Stimulated activated CD8-positive, alpha-beta memory T cell treated with anti-CD3 and anti-CD28 coated beads, Interleukin-4, amount 100 ng/mL, for 24 hours (primary cell): ENCODE results near the gene SPIRE2.

Experiments
- DNase-seq: peaks from one replicate; pipeline ENCODE4 v3.0.0-alpha.2; 2020; ENCODE audit warnings: low read depth

The SPIRE2 gene

DNA sequence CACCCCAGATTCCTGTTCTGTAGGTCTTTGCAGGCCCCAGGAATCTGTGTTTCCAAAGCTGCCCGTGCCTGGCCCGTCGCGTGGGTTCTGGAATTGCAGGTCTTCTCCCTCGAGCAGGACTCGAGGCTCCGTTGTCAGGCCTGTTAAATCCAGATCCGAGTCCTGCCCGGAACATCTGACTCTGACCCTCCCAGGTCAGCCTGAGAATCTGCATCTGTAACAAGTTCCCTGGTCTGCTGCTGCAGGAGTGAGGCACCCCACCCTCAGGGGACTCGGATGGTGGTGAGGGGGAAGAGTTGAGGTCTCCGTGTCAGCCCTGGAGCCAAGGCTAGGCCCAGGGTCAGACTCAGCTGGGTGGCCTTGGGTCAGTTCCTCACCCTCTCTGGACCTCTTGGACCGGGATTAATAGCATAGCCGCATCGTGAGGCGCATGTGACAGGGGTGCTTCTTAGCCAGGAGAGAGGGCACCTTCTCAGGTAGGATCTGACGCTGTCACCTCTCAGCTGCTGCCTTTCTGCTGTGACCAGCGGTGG, 8.8 kb downstream of the SPIRE2 start:
- no peak for DNase-seq

DNA sequence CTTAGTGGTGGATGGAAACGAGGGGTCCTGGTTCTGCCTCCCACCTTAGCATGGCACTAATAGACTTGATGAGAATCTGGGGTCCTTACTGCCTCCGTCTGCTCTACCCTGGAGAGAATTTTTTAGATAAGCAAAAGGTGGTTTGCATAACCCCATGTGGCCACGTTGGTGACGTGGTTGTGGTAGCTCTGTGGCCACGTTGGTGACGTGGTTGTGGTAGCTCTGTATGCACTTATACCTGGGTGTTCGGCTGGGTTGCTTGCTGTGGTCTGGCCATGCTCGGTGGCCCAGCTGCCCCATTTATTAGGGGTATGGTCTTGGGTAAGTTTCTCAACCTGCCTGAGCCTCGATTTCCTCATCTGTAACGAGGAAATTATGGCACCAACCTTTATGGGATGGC, 13.0 kb downstream of the SPIRE2 start:
- peak; percentile 45 for DNase-seq

GRCh38 chr16:89842471-89843408, 14.5 kb downstream of the SPIRE2 start:
- no peak for DNase-seq

GRCh38 chr16:89843409-89844350, 15.4 kb downstream of the SPIRE2 start:
- no peak for DNase-seq

GRCh38 chr16:89844739-89845339, 16.6 kb downstream of the SPIRE2 start:
- DNase-seq, result no peak

- no peak for DNase-seq
Measured at GRCh38 chr16:89845417-89845816, 17.1 kb downstream of the SPIRE2 start.

DNA sequence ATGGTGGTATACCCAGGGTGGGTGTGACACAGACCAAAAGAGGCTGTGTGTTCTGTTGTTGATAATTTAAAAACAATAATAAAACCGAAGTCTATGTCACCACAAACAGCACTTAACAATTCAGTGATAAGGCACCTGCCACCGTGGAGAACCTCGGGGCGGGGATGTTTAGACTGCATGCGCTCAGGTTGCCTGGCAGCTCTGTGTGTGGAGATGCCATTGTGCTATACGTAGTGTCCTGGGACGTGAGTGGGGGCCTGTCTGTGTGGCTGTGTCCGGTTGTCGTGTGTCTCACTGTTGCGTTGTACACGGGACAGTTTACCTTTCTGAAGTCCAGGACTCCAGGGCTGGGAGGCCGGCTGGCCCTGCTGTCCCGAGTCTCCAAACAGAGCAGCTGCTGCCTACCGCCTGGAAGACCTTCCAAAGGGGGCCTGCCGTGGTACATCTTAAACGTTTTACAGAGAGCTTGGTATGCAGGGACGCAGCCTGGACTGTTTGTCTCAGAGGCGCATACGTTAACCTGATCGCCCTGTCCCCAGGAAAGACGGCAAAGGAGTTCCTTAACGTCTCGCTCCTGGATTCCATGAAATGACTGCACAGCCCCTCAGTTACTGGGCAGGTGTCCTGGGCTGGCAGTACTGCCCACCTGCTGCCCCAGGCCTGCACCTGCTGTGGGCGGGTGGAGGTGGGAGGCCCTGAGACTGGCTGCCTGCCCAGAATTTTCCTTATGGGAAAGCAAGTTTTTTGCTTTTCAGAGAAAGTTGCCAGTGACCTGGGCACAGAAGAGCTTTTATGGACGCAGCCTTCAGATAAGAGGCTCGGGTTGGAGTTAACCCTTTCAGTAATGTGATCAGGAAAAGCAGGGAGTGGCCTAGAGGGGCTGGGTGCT, 19.0 kb downstream of the SPIRE2 start:
- no peak for DNase-seq

GRCh38 chr16:89847940-89848297, 19.6 kb downstream of the SPIRE2 start:
- DNase-seq, result no peak

DNA sequence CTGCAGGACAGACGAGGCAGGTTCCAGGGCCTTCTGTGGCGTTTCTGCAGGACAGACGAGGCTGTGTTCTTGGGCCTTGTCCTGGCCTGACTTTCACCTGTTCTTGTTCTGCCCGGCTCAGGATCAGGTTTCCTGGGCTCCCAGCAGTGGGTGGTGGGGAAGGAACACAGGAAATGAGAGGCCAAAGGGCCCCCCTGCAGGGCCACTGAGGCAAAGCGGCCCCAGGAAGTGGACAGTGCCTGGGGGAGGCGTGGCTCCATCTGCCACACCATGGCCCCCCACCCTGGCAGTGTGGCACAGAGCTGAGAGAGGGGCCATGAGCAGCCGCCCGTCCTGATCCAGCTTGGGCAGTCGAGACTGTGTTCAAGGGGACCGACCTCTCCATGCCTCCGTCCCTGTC, 20.7 kb downstream of the SPIRE2 start:
- DNase-seq, result no peak

DNA sequence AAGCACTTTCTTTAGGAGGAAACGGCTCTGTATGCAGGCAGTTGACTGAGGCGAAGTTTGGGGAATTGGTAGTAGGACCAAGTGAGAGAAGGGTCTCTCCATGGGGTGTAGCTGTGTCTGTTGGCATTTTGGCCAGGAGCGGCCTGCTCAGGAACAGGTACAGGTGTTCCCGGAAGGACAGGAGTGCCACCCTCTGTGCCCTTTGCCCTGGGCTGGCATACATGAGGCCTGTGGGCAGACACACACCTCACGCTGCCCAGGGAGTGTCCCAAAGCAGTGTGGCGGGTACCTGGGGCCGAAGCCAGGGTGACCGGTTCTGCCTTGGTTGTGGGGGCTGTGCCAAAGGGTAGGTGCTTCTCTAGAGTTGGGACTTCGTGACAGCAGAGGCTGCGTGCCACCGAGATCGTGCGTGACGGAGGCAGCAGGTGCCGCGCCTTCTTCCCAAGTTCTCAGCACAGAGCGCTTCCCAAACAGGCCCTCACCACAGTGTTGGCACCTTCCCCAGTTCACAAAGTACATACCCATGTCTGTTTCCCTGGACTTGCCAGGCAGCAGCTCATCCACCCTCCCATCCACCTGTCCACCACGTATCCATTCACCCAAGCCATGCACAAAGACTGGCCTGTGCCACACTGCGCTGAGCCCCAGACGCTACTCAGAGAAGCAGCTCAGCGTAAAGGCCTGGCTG, 25.2 kb downstream of the SPIRE2 start:
- DNase-seq, result no peak

DNA sequence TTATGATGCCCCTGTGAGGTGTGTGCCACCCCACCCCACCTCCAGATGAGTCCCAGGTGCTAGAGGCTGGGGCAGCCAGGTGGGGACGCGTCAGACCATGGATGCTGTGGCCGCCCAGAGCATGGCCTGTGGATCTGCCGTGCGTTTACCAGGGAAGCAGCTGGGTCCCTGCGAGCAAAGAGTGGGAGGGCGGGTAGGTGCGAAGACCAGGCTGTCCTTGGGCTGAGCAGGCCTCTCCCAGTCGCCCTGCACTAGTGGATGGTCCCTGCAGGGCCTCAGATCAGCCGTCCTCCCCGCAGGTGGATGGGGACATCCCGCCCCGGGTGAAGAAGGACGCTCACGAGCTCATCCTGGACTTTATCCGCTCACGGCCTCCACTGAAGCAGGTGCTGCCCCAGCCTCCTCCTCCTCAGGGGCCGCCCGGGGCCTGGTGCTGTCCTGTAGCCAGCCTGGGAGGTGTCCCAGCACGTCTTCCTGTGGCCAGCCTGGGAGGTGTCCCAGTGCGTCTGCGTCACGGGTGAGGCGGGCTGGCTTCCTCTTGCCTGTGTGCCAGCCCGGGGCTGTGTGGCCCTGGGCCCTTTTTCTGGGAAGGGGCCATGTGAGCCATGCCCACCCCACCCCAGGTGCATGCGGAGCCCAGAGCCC, 27.1 kb downstream of the SPIRE2 start:
- DNase-seq, result no peak

- no peak for DNase-seq
Measured at GRCh38 chr16:89855986-89856385, 27.7 kb downstream of the SPIRE2 start.

DNA sequence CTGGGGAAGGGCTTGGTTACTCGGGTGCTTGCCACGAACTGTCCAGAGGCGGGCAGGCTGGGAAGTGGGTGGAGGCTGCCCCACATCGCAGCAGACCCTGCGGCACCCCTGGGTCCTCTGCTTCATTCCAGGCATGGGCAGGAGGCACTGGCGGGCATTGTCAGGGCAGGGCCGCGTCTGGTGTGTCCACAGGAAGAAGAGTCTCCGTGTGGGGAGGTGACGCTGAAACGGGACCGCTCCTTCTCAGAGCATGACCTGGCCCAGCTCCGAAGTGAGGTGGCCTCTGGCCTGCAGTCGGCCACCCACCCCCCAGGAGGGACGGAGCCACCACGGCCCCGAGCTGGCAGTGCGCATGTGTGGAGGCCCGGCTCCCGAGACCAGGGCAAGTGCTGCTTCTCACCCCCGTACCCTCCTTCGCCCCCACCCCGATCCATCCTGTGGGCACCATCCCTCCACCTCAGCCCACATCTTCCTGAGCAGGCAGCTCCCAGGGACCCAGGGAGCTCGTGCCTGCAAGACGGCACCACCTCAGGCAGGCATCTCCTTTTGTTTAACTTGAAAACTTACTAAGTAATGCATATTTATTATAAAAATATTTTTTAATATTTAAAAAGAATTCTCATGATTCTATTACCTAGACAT, 30.8 kb downstream of the SPIRE2 start:
- DNase-seq, result no peak

GRCh38 chr16:89859615-89860007, 31.3 kb downstream of the SPIRE2 start:
- no peak for DNase-seq

GRCh38 chr16:89860747-89861304, 32.6 kb downstream of the SPIRE2 start:
- peak; percentile 64 for DNase-seq

GRCh38 chr16:89861648-89862047, 33.4 kb downstream of the SPIRE2 start:
- no peak for DNase-seq

DNA sequence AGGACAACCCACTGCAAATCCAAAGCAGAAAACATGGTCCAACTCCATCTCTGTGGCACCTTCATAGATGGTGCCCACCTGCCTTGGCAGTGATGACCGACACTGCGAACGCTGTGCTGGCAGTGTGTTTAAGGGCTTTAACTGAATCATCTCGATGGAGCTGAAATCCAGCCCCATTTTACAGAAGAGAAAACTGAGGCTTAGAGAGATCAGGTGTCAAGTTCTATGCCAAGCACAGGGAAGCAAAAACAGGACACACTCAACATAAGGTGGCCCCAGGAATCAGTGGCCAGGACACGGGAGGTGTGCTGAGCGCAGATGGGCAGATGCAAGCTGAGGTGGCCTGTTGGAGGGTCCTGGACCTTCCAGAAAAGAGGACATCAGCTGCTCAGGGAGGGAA, 34.5 kb downstream of the SPIRE2 start:
- no peak for DNase-seq

DNA sequence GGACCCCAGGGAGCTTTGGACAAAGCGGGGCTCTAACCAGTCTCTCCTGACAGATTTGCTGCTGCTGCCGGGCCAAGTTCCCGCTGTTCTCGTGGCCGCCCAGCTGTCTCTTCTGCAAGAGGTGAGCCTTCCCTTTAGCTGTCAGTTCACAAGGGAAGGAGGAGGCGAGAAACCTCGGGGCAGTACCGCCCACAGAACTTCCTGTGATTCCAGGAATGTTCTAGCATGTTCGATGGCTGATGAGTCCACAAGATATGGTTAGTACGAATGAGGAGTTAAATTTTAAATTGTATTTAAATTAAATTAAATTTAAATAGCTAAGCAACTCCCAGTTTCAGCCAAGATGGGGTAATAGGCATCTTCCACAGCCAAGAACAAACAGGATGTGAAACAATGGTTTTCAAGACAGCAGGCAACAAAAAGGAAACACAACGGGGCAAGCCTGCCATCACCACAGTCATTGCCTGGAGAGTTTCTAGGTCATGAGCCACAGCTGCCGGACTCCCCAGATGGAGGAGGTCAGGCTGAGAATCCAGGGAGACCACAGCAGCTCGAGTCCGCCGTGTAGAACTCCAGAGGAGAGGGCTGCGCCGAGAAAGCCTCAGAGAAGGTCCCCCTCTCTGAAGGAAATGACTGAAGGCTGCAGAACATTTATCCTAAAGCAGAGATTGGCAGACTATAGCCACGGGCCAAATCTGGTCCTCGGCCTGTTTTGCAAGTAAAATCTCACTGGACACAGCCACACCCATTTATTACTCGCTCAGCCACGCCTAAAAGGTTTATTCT, 35.7 kb downstream of the SPIRE2 start:
- DNase-seq, result peak; percentile 29

DNA sequence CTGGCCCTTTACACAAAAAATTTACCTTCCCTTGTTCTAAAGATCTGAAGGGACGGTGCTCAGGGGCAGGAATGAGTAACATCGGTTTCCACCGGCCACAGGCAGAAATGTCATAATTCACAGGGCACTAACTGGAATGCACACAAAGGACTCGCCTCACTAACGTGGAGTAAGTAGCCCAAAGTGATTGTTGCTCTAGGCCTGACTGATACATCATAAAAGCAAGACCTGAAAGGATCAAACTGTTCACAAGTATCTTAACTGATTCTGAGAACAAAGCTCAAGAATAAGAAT, 36.2 kb downstream of the SPIRE2 start:
- DNase-seq, result no peak
